Endothelial cell of umbilical vein (primary cell): ENCODE data around the gene INTS14. TPM values are rescaled to one million over a fixed set of nuclear protein-coding genes. Genes with fewer than 3 reads are reported as not detected.

Experiments
- BruUV-seq: library from RNA; stranded (reverse); fragments of 400-500 nt; replicated peaks from 2 replicates; lab custom pipeline; 2021; lab: Mats Ljungman, UMichigan
- CTCF ChIA-PET: fragments of 300-600, 350-600 bp; sonication (Branson Sonifier 250); formaldehyde crosslinking; loops from one replicate; lab custom pipeline; 2021; ENCODE audit warnings: antibody characterized with exemption, inconsistent platforms; lab: Charles Lee
- POLR2A ChIA-PET: fragments of 300-600, 350-600 bp; sonication (Branson Sonifier 250); formaldehyde crosslinking; loops from one replicate; lab custom pipeline; 2021; ENCODE audit warnings: antibody characterized with exemption, inconsistent platforms; lab: Charles Lee
- DNase-seq: peaks from one replicate; pipeline ENCODE4 v3.0.0-alpha.2; 2011; ENCODE audit warnings: low read depth, low spot score
- FAIRE-seq: peaks from 2 replicates; lab custom pipeline; 2011; peaks lifted over from hg19 to GRCh38; lab: Jason Lieb, UNC
- H2AFZ ChIP-seq: 2 replicates; pipeline ENCODE4 v1.6.0; 2012; ENCODE audit warnings: low read depth, low read length, control low read depth, inconsistent platforms
- H3K27ac ChIP-seq: 2 replicates; pipeline ENCODE4 v1.5.1; 2011; ENCODE audit warnings: low read depth, mild to moderate bottlenecking, control low read depth, low read length, moderate library complexity; ENCODE audit not compliant: insufficient read depth
- H3K27me3 ChIP-seq, 2 experiments: 2 replicates each; pipeline versions ENCODE4 v1.6.0 to v1.6.1; 2011; ENCODE audit warnings: low read length in 2 of 2, mixed read lengths in 1 of 2; ENCODE audit not compliant: control insufficient read depth in 2 of 2, insufficient read depth in 2 of 2
- H3K36me3 ChIP-seq, 2 experiments: 2 replicates in 1 of 2; 3 replicates in 1 of 2; pipeline ENCODE4 v1.5.1; 2011; ENCODE audit warnings: low read length in 2 of 2, mild to moderate bottlenecking in 1 of 2, moderate library complexity in 1 of 2; ENCODE audit not compliant: control insufficient read depth in 2 of 2, insufficient read depth in 2 of 2; ENCODE audit errors: extremely low read depth in 1 of 2
- H3K4me1 ChIP-seq: 3 replicates; pipeline ENCODE4 v1.5.1; 2011; ENCODE audit warnings: mild to moderate bottlenecking, low read length; ENCODE audit not compliant: control insufficient read depth, insufficient read depth; ENCODE audit errors: extremely low read depth
- H3K4me2 ChIP-seq: 2 replicates; pipeline ENCODE4 v1.6.1; 2011; ENCODE audit warnings: low read length, control low read depth, mixed read lengths; ENCODE audit not compliant: insufficient read depth
- H3K4me3 ChIP-seq, 3 experiments: fragments of 200-600 bp in 1 of 3; sonication (generic), shearing (Covaris generic) in 1 of 3; replicated peaks in 1 of 3; 2 replicates each; pipeline ENCODE4 v1.5.1; 2011 to 2016; ENCODE audit warnings: control low read depth in 3 of 3, low read length in 3 of 3, mild to moderate bottlenecking in 2 of 3, inconsistent platforms in 1 of 3, low read depth in 1 of 3, moderate library complexity in 1 of 3; ENCODE audit not compliant: insufficient read depth in 1 of 3
- H3K79me2 ChIP-seq: 2 replicates; pipeline ENCODE4 v1.6.0; 2012; ENCODE audit warnings: low read length, inconsistent platforms; ENCODE audit not compliant: control insufficient read depth, insufficient read depth
- H3K9ac ChIP-seq: replicated peaks from 2 replicates; pipeline ENCODE3; 2011; ENCODE audit warnings: low read length, control low read depth; ENCODE audit not compliant: insufficient read depth; ENCODE audit errors: extremely low read depth
- H3K9me1 ChIP-seq: replicated peaks from 3 replicates; pipeline ENCODE4 v1.6.0; 2011; ENCODE audit warnings: mild to moderate bottlenecking, low read length; ENCODE audit not compliant: control insufficient read depth, insufficient read depth; ENCODE audit errors: extremely low read depth
- H3K9me3 ChIP-seq: replicated peaks from 2 replicates; pipeline ENCODE4 v1.5.1; 2012; ENCODE audit warnings: low read length, inconsistent platforms; ENCODE audit not compliant: control insufficient read depth, insufficient read depth
- H4K20me1 ChIP-seq: replicated peaks from 2 replicates; pipeline ENCODE3; 2011; ENCODE audit warnings: mild to moderate bottlenecking, low read length; ENCODE audit not compliant: control insufficient read depth, insufficient read depth; ENCODE audit errors: extremely low read depth
- EZH2 ChIP-seq: IDR thresholded peaks from 2 replicates; pipeline ENCODE4 v1.6.1; 2012; ENCODE audit warnings: borderline replicate concordance, low read depth, mild to moderate bottlenecking, moderate library complexity, low read length, inconsistent platforms; ENCODE audit not compliant: severe bottlenecking
- FOS ChIP-seq: IDR thresholded peaks from 2 replicates; pipeline ENCODE4 v1.6.1; 2011; ENCODE audit warnings: mild to moderate bottlenecking, low read length, moderate library complexity, borderline replicate concordance; ENCODE audit not compliant: insufficient read depth
- GATA2 ChIP-seq: IDR thresholded peaks from 2 replicates; pipeline ENCODE4 v1.7.0; 2011; ENCODE audit warnings: low read depth, mild to moderate bottlenecking, moderate library complexity, mixed read lengths, low read length; ENCODE audit not compliant: insufficient read length, insufficient read depth
- JUN ChIP-seq: IDR thresholded peaks from 2 replicates; pipeline ENCODE4 v1.6.1; 2011; ENCODE audit warnings: borderline replicate concordance, low read depth; ENCODE audit not compliant: insufficient read length, insufficient read depth
- MAX ChIP-seq: IDR thresholded peaks from 2 replicates; pipeline ENCODE4 v1.6.1; 2011; ENCODE audit not compliant: insufficient read depth, insufficient read length
- MYC ChIP-seq: IDR thresholded peaks from one replicate; pipeline ENCODE4 v1.6.1; 2011; ENCODE audit warnings: mild to moderate bottlenecking, low read depth, low read length
- POLR2A ChIP-seq: IDR thresholded peaks from 2 replicates; pipeline ENCODE4 v1.6.1; 2012; ENCODE audit warnings: low read depth, mild to moderate bottlenecking, control low read depth, low read length
- POLR2AphosphoS5 ChIP-seq: IDR thresholded peaks from 2 replicates; pipeline ENCODE4 v1.6.1; 2012; ENCODE audit warnings: low read depth, mild to moderate bottlenecking, control low read depth, low read length, moderate library complexity; ENCODE audit not compliant: insufficient read depth
- dilution Hi-C: fragments of 300-500 bp; cut with MboI; formaldehyde crosslinking; loops from one replicate; pipeline ENCODE4 v1.15.0; 2019; ENCODE audit warnings: low sequenced_read_pairs; ENCODE audit not compliant: extremely low pct_ligation_motif_present
- intact Hi-C: fragments of 100-400 bp; cut with micrococcal nuclease; formaldehyde crosslinking; loops from one replicate; pipeline ENCODE4 v1.10.0; 2022
- polyA plus RNA-seq, 4 experiments: library from polyadenylated mRNA; depleted of rRNA in 3 of 4; stranded (reverse) in 3 of 4; unstranded in 1 of 4; fragments of >200 nt; gene quantifications; 2 replicates each; pipeline versions ENCODE4 v1.2.1 to v1.2.3, GENCODE V29; 2011 to 2012; ENCODE audit warnings: missing spikeins in 1 of 4
- total RNA-seq: library from RNA; stranded (reverse); gene quantifications from 2 replicates; pipeline ENCODE4 v1.2.3, GENCODE V29; 2021
- TF ChIP-seq, protein P1 (sequence below), 2 donors: IDR thresholded peaks; 1 replicate in 1 of 2; 2 replicates in 1 of 2; pipeline ENCODE4 v1.5.1; 2011; ENCODE audit warnings: low read length in 2 of 2, mild to moderate bottlenecking in 2 of 2, moderate library complexity in 2 of 2, control low read depth in 1 of 2, inconsistent platforms in 1 of 2, low read depth in 1 of 2; ENCODE audit not compliant: insufficient read depth in 1 of 2; ENCODE audit errors: extremely low read depth in 1 of 2

The INTS14 gene
- total and polyA plus RNA-seq, 2 donors (not counting 3 experiments of a cell fraction or from before 2014, with no cell fraction given) = 41.7 to 52.6 TPM

- no TSS peak for BruUV-seq
- Histone ChIP-seq H3K27me3 (no peaks in the 10 kb centered on the region), H2AFZ (no peak overlapping the region), H3K4me1 (no peaks in the 10 kb centered on the region), H3K9me3 (no peaks in the 10 kb centered on the region), H3K36me3 (peaks cover 13 to 16% of the 10 kb centered on the region in 2 experiments), H4K20me1 (no peaks in the 10 kb centered on the region), H3K27ac (no peak overlapping the region), H3K9me1 (no peaks in the 10 kb centered on the region), H3K4me2 (no peak overlapping the region), H3K9ac (no peak overlapping the region), H3K79me2 (no peaks in the 10 kb centered on the region), H3K4me3 (no peak overlapping the region)
- dilution Hi-C loops (no loop called here), intact Hi-C loops (no loop called here)
- POLR2A ChIA-PET = no interaction called here
- CTCF ChIA-PET = interaction anchor here (0.6 to 1.8 kb wide), 12 partner anchors 15 to 902 kb away, joined by 3 to 5 read pairs (median 4); partner anchors contain the start of genes INTS14, RAB11A and SNAPC5
- FAIRE-seq (no peak), DNase-seq (peak; percentile 23)
- TF ChIP-seq, protein P1, sequence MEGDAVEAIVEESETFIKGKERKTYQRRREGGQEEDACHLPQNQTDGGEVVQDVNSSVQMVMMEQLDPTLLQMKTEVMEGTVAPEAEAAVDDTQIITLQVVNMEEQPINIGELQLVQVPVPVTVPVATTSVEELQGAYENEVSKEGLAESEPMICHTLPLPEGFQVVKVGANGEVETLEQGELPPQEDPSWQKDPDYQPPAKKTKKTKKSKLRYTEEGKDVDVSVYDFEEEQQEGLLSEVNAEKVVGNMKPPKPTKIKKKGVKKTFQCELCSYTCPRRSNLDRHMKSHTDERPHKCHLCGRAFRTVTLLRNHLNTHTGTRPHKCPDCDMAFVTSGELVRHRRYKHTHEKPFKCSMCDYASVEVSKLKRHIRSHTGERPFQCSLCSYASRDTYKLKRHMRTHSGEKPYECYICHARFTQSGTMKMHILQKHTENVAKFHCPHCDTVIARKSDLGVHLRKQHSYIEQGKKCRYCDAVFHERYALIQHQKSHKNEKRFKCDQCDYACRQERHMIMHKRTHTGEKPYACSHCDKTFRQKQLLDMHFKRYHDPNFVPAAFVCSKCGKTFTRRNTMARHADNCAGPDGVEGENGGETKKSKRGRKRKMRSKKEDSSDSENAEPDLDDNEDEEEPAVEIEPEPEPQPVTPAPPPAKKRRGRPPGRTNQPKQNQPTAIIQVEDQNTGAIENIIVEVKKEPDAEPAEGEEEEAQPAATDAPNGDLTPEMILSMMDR (IDR thresholded peaks at IDR 0.05; ENCODE audit: extremely low read depth in 1 of 2, insufficient read depth in 1 of 2, low read depth in 1 of 2, low read length in 2 of 2) = peak; percentile 15 to 30
- no peak for TF ChIP-seq EZH2
These were observed 15.0 kb downstream of the INTS14 start for GRCh38 chr15:65595960-65596359.

- POLR2A ChIA-PET = no interaction called here
- Histone ChIP-seq H3K79me2 (no peaks in the 10 kb centered on the region), H3K27me3 (no peaks in the 10 kb centered on the region), H3K9me1 (no peaks in the 10 kb centered on the region), H3K4me3 (no peak overlapping the region), H3K9me3 (no peaks in the 10 kb centered on the region), H3K27ac (no peak overlapping the region), H3K36me3 (peaks cover 5 to 11% of the 10 kb centered on the region in 2 experiments), H2AFZ (no peak overlapping the region), H4K20me1 (no peaks in the 10 kb centered on the region), H3K9ac (no peak overlapping the region), H3K4me2 (no peak overlapping the region), H3K4me1 (peaks cover 26% of the 10 kb centered on the region)
- dilution Hi-C loops (no loop called here), intact Hi-C loops (no loop called here)
- BruUV-seq = no TSS peak
- CTCF ChIA-PET = no interaction called here
- TF ChIP-seq MAX = no peak
- TF ChIP-seq GATA2 = no peak
- TF ChIP-seq POLR2AphosphoS5 = no peak
- TF ChIP-seq POLR2A = no peak
- no peak for TF ChIP-seq EZH2
- TF ChIP-seq MYC = no peak
- no peak for TF ChIP-seq FOS
- no peak for TF ChIP-seq JUN
- TF ChIP-seq, protein P1 (IDR thresholded peaks at IDR 0.05; ENCODE audit: extremely low read depth in 1 of 2, insufficient read depth in 1 of 2, low read depth in 1 of 2, low read length in 2 of 2) = no peak
- DNase-seq (no peak), FAIRE-seq (no peak)
These were observed 23.8 kb downstream of the INTS14 start for GRCh38 chr15:65587094-65587493.
